Measurements from ENCODE around the gene TOP1. TPM values are rescaled to one million over a fixed set of nuclear protein-coding genes. Genes with fewer than 3 reads are reported as not detected.
"Not testable (repeated sequence)": the region's sequence is repeated elsewhere in the genome, so short reads cannot be mapped to it uniquely, and the experiment has no call there.

Gene TOP1
- total RNA-seq, 1 experiment from 2014 or later = 144 TPM

- Mint-ChIP-seq H3K9me3 (ENCODE audit: unreplicated experiment) (no peaks in the 10 kb centered on the region), H3K27me3 (ENCODE audit: insufficient read depth, unreplicated experiment) (no peaks in the 10 kb centered on the region), H3K4me1 (ENCODE audit: low read depth, unreplicated experiment) (peaks cover 38% of the 10 kb centered on the region), H3K4me3 (ENCODE audit: unreplicated experiment) (no peak overlapping the region), H3K27ac (ENCODE audit: unreplicated experiment) (no peak overlapping the region), H3K36me3 (ENCODE audit: insufficient read depth, unreplicated experiment) (peaks cover 12% of the 10 kb centered on the region)
- Histone ChIP-seq H3K4me3 (ENCODE audit: low read depth, low read length) (no peak overlapping the region), H3K4me1 (peaks cover 33% of the 10 kb centered on the region), H3K9me3 (peaks cover 9% of the 10 kb centered on the region), H3K36me3 (ENCODE audit: control insufficient read depth, insufficient read depth, low read length) (no peaks in the 10 kb centered on the region), H3K27me3 (replicated peaks; ENCODE audit: control insufficient read depth, insufficient read depth, low read length) (no peaks in the 10 kb centered on the region)
- TF ChIP-seq CTCF (IDR thresholded peaks at IDR 0.05; ENCODE audit: insufficient read depth in 1 of 2, low read depth in 1 of 2, low read length in 1 of 2, severe bottlenecking in 1 of 2, unreplicated experiment in 1 of 2) = no peak
- no peak for DNase-seq
- intact Hi-C loops (cut with micrococcal nuclease; ENCODE audit: unreplicated experiment) = no loop called here
- BruUV-seq (replicated peaks) = no TSS peak
- POLR2A ChIA-PET = no interaction called here
- CTCF ChIA-PET = interaction anchor here (1.4 to 1.9 kb wide), 2 partner anchors 9 to 77 kb away, joined by 6 to 8 read pairs; no protein-coding TSS in a partner anchor
Measured at GRCh38 chr20:41001497-41001896, 27.1 kb upstream of the TOP1 start.

- intact Hi-C loops (cut with micrococcal nuclease; ENCODE audit: unreplicated experiment) = loop anchor here (1.0 kb wide), 3 partner anchors 12 to 26 kb away; partner anchors contain the start of gene TOP1
- Histone ChIP-seq H3K9me3 (peaks cover 20% of the 10 kb centered on the region), H3K27me3 (replicated peaks; ENCODE audit: control insufficient read depth, insufficient read depth, low read length) (no peaks in the 10 kb centered on the region), H3K36me3 (ENCODE audit: control insufficient read depth, insufficient read depth, low read length) (no peaks in the 10 kb centered on the region), H3K4me1 (peaks cover 33% of the 10 kb centered on the region), H3K4me3 (ENCODE audit: low read depth, low read length) (no peak overlapping the region)
- Mint-ChIP-seq H3K27ac (ENCODE audit: unreplicated experiment) (peak overlapping the region; percentile 89), H3K27me3 (ENCODE audit: insufficient read depth, unreplicated experiment) (no peaks in the 10 kb centered on the region), H3K4me1 (ENCODE audit: low read depth, unreplicated experiment) (peaks cover 34% of the 10 kb centered on the region), H3K9me3 (ENCODE audit: unreplicated experiment) (peaks cover 5% of the 10 kb centered on the region), H3K4me3 (ENCODE audit: unreplicated experiment) (peak overlapping the region; percentile 65), H3K36me3 (ENCODE audit: insufficient read depth, unreplicated experiment) (peaks cover 15% of the 10 kb centered on the region)
- no peak for DNase-seq
- TF ChIP-seq CTCF (IDR thresholded peaks at IDR 0.05; ENCODE audit: insufficient read depth in 1 of 2, low read depth in 1 of 2, low read length in 1 of 2, severe bottlenecking in 1 of 2, unreplicated experiment in 1 of 2) = no peak
- ChIA-PET CTCF (interaction anchor here (0.7 to 1.9 kb wide), 4 partner anchors 10 to 76 kb away, joined by 3 to 12 read pairs (median 7); no protein-coding TSS in a partner anchor), POLR2A (no interaction called here)
- no TSS peak for BruUV-seq (replicated peaks)
Measured at GRCh38 chr20:41002842-41003142, 25.8 kb upstream of the TOP1 start.

- H3K9me3 Mint-ChIP-seq (ENCODE audit: unreplicated experiment) = peaks cover 11% of the 10 kb centered on the region
- BruUV-seq (replicated peaks) = TSS peak; percentile 98
- no peaks in the 10 kb centered on the region for H3K27me3 Mint-ChIP-seq (ENCODE audit: insufficient read depth, unreplicated experiment)
- Histone ChIP-seq H3K27me3 (replicated peaks; ENCODE audit: control insufficient read depth, insufficient read depth, low read length) (no peaks in the 10 kb centered on the region), H3K36me3 (ENCODE audit: control insufficient read depth, insufficient read depth, low read length) (no peaks in the 10 kb centered on the region), H3K4me1 (peaks cover 38% of the 10 kb centered on the region), H3K4me3 (ENCODE audit: low read depth, low read length) (no peak overlapping the region), H3K9me3 (peaks cover 20% of the 10 kb centered on the region)
- no peak for TF ChIP-seq CTCF (IDR thresholded peaks at IDR 0.05; ENCODE audit: insufficient read depth in 1 of 2, low read depth in 1 of 2, low read length in 1 of 2, severe bottlenecking in 1 of 2, unreplicated experiment in 1 of 2)
- peak; percentile 93 to 96 for DNase-seq
- peak overlapping the region; percentile 89 for H3K27ac Mint-ChIP-seq (ENCODE audit: unreplicated experiment)
- intact Hi-C loops (cut with micrococcal nuclease; ENCODE audit: unreplicated experiment) = loop anchor here (1.0 kb wide), 3 partner anchors 13 to 25 kb away; partner anchors contain the start of gene TOP1
- peak overlapping the region; percentile 65 for H3K4me3 Mint-ChIP-seq (ENCODE audit: unreplicated experiment)
- H3K36me3 Mint-ChIP-seq (ENCODE audit: insufficient read depth, unreplicated experiment) = peaks cover 20% of the 10 kb centered on the region
- ChIA-PET CTCF (interaction anchor here (1.5 to 1.9 kb wide), 2 partner anchors 13 to 75 kb away, joined by 8 to 12 read pairs; no protein-coding TSS in a partner anchor), POLR2A (no interaction called here)
- peaks cover 40% of the 10 kb centered on the region for H3K4me1 Mint-ChIP-seq (ENCODE audit: low read depth, unreplicated experiment)
Measured at GRCh38 chr20:41003143-41003935, 25.3 kb upstream of the TOP1 start.

GRCh38 chr20:41003936-41004294 lies 24.7 kb upstream of the TOP1 start:
- Mint-ChIP-seq H3K36me3 (ENCODE audit: insufficient read depth, unreplicated experiment) (peaks cover 21% of the 10 kb centered on the region), H3K9me3 (ENCODE audit: unreplicated experiment) (peaks cover 13% of the 10 kb centered on the region), H3K27ac (ENCODE audit: unreplicated experiment) (peak overlapping the region; percentile 89), H3K4me3 (ENCODE audit: unreplicated experiment) (peak overlapping the region; percentile 65), H3K4me1 (ENCODE audit: low read depth, unreplicated experiment) (peaks cover 44% of the 10 kb centered on the region)
- BruUV-seq (replicated peaks); H3K27me3 ChIP-seq (replicated peaks; ENCODE audit: control insufficient read depth, insufficient read depth, low read length); POLR2A ChIA-PET; H3K27me3 Mint-ChIP-seq (ENCODE audit: insufficient read depth, unreplicated experiment); H3K4me3 ChIP-seq (ENCODE audit: low read depth, low read length); H3K36me3 ChIP-seq (ENCODE audit: control insufficient read depth, insufficient read depth, low read length); CTCF ChIA-PET; DNase-seq: not testable (repeated sequence)
- Histone ChIP-seq H3K9me3 (peaks cover 20% of the 10 kb centered on the region), H3K4me1 (peaks cover 40% of the 10 kb centered on the region)
- intact Hi-C loops (cut with micrococcal nuclease; ENCODE audit: unreplicated experiment) = loop anchor here (1.0 kb wide), 3 partner anchors 13 to 24 kb away; partner anchors contain the start of gene TOP1
